ENCODE data around the gene VASP.
A peak's percentile ranks its signal among the peaks of the same experiment; 100 is the strongest.

VASP gene

GRCh38 chr19:45473682-45474605 lies 33.3 kb upstream of the VASP start:
- no peak for DNase-seq

DNA sequence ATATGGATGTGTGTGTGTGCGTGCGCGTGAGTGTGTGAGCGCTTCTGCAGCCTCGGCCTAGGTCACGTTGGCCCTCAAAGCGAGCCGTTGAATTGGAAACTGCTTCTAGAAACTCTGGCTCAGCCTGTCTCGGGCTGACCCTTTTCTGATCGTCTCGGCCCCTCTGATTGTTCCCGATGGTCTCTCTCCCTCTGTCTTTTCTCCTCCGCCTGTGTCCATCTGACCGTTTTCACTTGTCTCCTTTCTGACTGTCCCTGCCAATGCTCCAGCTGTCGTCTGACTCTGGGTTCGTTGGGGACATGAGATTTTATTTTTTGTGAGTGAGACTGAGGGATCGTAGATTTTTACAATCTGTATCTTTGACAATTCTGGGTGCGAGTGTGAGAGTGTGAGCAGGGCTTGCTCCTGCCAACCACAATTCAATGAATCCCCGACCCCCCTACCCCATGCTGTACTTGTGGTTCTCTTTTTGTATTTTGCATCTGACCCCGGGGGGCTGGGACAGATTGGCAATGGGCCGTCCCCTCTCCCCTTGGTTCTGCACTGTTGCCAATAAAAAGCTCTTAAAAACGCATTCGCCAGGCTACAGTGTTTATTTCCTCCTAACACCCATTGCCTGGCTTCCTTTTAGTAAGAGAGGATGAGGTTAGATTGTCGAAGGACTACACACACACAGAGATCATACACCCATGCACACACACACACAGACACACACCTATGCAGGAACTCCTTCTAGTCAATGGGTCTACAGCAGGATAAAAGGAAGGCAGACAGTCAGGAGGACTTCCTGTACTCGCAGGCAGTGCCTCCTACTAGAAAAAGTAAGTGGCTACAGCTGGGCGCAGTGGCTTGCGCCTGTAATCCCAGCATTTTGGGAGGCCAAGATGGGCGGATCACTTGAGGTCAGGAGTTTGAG lies 32.4 kb upstream of the VASP start:
- DNase-seq: no peak

GRCh38 chr19:45475537-45476291 lies 31.6 kb upstream of the VASP start:
- no peak for DNase-seq

DNA sequence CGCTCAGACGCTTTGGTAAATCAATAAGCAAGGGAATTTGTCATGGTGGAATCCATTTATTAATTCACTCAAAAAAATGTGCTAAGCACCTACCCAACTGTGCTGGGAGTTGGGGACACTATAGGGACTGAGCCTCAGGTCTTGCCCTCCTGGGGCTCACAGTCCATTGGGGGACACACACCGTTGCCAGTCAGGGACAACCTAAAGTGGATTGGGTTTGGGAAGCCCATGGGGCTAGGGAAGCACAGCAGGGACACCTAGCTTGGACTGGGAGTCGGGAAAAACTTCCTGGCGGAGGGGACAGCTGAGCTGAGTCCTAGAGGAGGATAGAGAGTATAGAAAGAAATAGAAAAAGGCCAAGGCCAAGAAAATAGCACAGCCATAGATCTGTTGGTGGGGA lies 31.0 kb upstream of the VASP start:
- DNase-seq: no peak

GRCh38 chr19:45477186-45477585 lies 30.1 kb upstream of the VASP start:
- no peak for DNase-seq

- no peak for DNase-seq
Measured at GRCh38 chr19:45477713-45478453, 29.4 kb upstream of the VASP start.

DNA sequence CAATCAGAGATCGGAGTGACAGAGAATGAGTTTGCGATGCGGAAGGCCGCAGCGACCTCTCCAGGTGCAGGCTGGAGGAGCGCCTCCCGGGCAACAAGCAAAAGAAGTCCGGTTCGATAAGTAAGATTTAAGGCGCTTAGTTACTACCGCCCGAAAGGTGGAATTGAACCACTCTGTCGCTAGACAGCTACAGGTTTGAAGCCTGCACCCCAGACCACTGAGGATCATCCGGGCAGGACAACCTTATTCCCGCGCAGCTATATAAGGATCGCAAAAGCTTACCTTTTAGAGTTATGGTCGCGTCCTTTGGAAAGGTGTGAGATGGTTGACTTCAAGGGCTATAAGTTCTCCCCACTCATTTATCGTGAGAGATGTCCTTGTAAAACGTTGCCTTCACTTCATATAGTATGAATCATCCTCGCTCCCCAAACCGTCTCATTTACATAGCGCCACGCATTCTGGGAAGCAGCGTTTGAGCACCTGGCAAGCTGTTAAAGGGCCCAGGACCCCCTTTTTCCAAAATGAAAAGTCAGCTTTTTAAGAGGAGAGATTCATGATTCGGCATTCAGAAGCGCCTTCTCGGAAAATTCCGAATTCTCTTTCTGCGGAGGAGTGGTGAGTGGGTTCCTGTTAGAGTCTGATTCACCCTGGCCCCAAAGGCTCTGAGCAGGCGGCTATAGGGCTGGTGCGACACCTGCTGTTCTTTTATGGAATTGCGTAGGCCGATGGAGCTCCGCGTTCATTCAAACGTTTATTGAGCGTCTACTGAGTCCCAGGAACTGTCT lies 28.6 kb upstream of the VASP start:
- DNase-seq: peak; percentile 87

DNA sequence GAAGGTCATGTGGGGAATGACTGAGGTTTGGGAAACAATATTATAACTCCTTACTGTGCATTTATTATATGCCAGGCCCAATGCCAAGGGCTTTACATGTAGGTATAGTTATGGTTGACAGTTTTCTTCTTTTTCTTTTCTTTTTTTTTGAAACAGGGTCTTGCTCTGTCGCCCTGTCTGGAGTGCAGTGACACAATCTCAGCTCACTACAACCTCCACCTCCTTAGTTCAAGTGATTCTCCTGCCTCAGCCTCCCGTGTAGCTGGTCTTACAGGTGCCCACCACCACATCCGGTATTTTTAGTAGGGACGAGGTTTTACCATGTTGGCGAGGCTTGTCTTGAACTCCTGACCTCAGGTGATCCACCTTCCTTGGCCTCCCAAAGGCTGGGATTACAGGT lies 24.2 kb upstream of the VASP start:
- DNase-seq: no peak

- DNase-seq: no peak
Measured at GRCh38 chr19:45484273-45484945, 22.9 kb upstream of the VASP start.

GRCh38 chr19:45485305-45486077 lies 21.8 kb upstream of the VASP start:
- DNase-seq: peak; percentile 98

DNA sequence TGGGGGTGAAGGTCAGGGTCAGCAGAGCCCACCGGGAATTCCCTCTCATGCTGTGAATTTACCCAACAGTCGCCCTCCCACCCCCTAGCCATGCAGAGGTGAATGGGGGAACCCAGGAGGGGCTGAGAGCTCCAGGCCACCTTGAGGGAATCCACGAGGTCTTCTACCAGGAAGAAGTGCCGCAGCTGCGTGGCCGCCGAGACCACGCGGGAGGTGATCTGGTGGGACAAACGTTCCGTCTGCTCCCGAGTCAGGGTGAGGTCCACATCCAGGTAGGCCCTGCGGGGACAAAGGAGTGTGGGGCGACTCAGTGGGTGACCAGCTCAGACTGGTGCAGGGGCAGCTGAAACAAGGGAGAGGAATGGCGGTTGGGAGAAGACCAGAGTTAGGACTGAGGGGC lies 18.6 kb upstream of the VASP start:
- DNase-seq: no peak

DNA sequence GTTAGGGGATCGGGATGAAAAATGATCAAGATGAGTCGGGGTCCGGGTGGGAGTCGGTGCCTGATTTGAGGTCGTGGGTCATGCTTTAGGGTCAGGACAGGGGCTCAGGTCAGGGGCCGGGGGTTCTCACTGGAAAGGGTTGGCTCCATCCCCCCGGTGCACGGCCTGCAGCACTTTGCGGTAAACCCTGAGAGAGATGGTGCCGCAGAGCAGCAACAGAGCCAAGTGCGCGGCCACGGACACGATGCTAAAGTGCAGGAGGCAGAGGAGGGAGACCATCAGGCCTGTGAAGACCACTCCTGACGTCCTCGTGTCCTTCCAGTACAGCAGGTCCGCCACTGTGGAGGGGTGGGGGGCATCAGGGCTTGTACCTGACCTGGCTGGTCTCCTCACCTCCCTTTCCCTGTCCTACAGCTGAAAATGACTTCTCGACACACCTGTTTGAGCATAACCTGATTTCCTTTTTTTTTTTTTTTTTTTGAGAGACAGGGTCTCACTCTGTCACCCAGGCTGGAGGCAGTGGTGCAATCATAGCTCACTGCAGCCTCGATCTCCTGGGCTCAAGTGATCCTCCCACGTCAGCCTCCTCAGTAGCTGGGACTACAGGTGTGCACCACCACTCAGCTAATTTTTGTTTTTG lies 17.9 kb upstream of the VASP start:
- DNase-seq: no peak

DNA sequence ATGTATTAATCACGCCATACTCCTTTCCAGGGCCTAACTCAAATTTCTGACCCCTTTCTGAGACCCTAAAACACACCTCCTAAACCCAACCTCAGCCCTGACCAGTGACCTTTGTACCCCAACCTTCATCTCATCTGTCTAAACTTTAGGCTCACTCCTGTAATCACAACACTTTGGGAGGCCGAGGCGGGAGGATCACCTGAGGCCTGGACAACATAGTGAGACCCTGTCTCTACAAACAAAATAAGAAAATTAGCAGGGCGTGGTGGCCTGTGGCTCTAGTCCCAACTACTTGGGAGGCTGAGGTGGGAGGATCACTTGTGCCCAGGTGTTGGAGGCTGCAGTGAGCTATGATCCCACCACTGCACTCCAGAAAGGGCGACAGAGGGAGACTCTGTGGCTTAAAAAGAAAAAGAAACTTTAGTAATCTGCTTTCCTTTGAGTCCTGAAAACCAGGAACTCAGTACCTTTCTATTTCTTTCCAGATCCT lies 15.1 kb upstream of the VASP start:
- DNase-seq: no peak

DNA sequence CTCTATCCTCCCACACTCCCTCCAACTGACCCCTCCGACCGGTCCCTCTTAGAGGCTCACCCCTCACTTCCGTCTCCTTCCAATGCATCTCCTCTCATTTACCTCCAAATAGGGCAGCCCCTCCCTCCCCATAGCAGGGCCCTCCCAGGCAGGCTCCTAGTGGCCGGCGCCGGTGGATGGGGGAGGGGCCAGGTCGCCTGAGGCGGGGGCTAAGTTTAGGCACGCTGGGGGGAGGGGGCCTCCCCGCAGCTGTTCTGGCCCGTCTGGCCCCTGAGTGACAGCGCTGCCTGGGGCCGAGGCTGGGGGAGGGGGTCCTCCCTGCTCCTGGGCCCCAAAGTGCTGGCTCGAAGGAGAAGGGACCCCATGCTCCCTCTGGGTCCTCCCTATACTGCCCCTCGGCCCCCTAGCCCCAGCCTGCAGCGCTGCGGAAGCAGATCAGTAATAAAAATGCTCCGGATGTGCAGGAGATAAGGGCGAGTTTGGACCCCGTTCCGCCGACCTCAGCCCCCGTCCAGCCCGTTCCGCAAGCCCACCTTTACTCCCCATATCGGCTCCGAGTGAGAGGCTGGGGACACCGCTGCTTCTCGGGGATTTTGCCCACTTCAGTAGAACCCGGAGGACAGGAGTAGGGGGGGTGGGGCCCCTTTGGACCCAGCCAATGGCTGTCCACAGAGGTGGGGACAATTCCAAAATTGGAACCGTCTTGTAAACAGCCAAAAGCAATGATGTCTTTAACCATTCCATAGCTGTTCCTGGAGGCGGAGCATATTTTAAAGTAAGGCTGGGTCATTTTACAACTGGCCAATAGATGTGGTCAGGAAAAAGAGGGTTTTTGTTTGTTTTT lies 14.4 kb upstream of the VASP start:
- DNase-seq: no peak

DNA sequence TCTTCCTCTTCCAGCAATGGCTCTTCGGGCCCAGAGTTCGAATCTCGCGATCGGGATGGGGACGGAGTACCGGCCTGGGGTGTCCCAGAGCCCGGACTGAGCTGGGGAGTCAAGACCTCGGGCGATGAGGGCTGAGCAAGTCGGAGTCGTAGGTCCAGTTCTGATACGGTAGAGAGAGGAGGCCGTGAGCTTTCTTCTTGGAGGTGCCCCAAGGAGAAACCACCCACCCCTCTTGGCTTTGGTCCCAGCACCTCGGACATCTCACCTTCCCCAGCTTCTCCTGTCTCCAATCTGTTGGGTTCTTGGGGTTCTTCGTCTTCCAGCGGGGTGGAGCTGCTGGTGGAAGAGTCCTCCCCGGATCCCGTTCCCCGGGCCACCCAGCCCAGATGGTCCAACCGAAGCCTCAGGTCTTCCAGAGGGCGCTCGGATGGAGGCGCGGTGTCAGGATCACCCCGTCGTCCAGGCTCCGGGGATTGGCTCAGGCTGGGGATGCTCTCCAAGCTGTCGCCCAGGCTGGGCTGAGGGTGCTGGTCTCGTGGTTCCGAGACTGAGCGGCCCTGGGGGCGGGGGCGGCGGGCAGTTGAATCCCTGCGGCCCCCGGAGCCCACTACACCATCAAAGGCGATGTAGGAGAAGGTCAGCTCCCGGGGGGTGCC lies 12.9 kb upstream of the VASP start:
- no peak for DNase-seq

- DNase-seq: no peak
Measured at GRCh38 chr19:45495178-45495577, 12.1 kb upstream of the VASP start.

DNA sequence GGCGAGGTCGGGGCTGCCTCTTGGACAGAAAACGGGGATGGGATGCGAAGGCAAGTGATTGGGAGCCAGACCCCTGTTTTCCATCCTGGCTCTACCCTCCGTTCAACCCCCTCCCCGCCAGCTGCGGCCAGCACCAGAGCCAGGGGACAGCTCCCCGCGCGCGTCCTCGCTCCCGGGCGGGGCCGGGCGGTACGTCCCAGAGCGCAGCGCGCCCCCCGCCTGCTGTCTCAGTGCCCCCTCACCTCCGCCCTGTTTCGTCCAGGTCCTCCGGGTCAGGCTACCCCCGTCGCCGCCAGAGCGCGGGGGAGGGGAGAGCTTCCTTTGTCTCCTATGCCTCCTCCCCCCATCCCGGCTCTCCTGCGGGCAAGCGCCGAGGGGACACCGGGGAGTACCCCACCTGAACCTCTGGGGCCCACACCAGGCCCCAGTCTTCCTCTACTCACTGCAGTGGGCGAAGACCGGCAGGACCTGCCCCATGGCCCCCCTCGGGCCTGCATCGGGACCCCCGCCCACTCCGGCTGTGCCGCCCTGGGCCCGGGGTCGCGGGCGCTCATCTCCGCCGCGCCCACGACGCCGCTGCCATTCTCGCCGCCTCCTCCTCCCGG lies 10.8 kb upstream of the VASP start:
- DNase-seq: peak; percentile 49

All from stimulated activated CD4-positive, alpha-beta T cell treated with anti-CD3 and anti-CD28 coated beads, Interleukin-12 subunit alpha, Interleukin-12 subunit beta, amount 100 ng/mL, for 4 hours (primary cell).